Ascending aorta (tissue), 2 donors: Measurements from ENCODE around the gene FUCA1. TPM values are rescaled to one million over a fixed set of nuclear protein-coding genes. Genes with fewer than 3 reads are reported as not detected.
"Not testable (repeated sequence)": the region's sequence is repeated elsewhere in the genome, so short reads cannot be mapped to it uniquely, and the experiment has no call there.

ENCODE experiments used
- DNase-seq, 2 donors: peaks; one replicate each; pipeline ENCODE4 v3.0.0-alpha.2; 2019; ENCODE audit warnings: low spot score in 2 of 2
- H3K27ac ChIP-seq, 2 donors: fragments of 200-600 bp; sonication (generic); one replicate each; pipeline ENCODE4 v1.5.1; 2016 to 2017; ENCODE audit warnings: mild to moderate bottlenecking in 1 of 2
- H3K27me3 ChIP-seq: fragments of 200-600 bp; sonication (generic); one replicate; pipeline ENCODE4 v1.5.1; 2017
- H3K36me3 ChIP-seq, 2 donors: fragments of 200-600 bp; sonication (generic); one replicate each; pipeline ENCODE4 v1.5.1; 2016
- H3K4me1 ChIP-seq, 2 donors: fragments of 200-600 bp; sonication (generic); one replicate each; pipeline ENCODE4 v1.5.1; 2016 to 2017; ENCODE audit warnings: mild to moderate bottlenecking in 1 of 2
- H3K4me3 ChIP-seq, 2 donors: fragments of 200-600 bp; sonication (generic); one replicate each; pipeline ENCODE4 v1.5.1; 2016 to 2017; ENCODE audit warnings: mild to moderate bottlenecking in 1 of 2
- H3K9me3 ChIP-seq, 2 donors: fragments of 200-600 bp; sonication (generic); one replicate each; pipeline ENCODE4 v1.5.1; 2016
- intact Hi-C: fragments of 100-400 bp; cut with DNase I; formaldehyde crosslinking; loops from one replicate; pipeline ENCODE4 v1.15.1; 2023
- total RNA-seq: library from RNA; depleted of rRNA; stranded (reverse); fragments of >200 nt; gene quantifications from one replicate; pipeline ENCODE4 v1.1.0, GENCODE V29; 2016
- TF ChIP-seq, protein P1 (sequence below), 3 experiments: fragments of 200-600 bp in 2 of 3; fragments of 450-650 bp in 1 of 3; sonication (generic) in 2 of 3; IDR thresholded peaks; one replicate each; pipeline ENCODE4 v1.5.1; 2016 to 2019; ENCODE audit warnings: antibody characterized with exemption in 3 of 3, mild to moderate bottlenecking in 1 of 3, moderate library complexity in 1 of 3

The FUCA1 gene
- total RNA-seq, 1 donor from 2014 or later: 11.1 TPM

DNA sequence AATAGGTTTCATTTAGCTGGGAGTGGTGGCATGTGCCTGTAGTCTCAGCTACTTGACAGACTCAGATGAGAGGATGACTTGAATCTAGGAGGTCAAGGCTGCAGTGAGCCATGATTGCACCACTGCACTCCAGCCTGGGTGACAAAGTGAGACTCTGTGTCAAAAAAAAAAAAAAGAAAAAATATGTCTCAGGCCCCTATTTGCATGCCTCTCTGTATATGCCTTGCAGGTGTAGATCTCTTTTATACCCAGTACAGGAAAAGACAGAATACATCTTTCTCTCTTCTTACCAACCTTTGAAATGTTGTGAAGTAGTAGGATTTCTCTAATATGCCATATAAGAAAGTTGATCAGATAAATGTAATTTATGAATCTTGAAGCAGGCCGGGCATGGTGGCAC lies 38.6 kb upstream of the FUCA1 start:
- no peaks in the 10 kb centered on the region for H3K36me3 ChIP-seq
- H3K27me3 ChIP-seq: no peaks in the 10 kb centered on the region
- no peaks in the 10 kb centered on the region for H3K4me1 ChIP-seq
- H3K27ac ChIP-seq: no peak overlapping the region
- no peaks in the 10 kb centered on the region for H3K9me3 ChIP-seq
- intact Hi-C loops: no loop called here
- H3K4me3 ChIP-seq: no peak overlapping the region
- DNase-seq: no peak
- TF ChIP-seq, protein P1, sequence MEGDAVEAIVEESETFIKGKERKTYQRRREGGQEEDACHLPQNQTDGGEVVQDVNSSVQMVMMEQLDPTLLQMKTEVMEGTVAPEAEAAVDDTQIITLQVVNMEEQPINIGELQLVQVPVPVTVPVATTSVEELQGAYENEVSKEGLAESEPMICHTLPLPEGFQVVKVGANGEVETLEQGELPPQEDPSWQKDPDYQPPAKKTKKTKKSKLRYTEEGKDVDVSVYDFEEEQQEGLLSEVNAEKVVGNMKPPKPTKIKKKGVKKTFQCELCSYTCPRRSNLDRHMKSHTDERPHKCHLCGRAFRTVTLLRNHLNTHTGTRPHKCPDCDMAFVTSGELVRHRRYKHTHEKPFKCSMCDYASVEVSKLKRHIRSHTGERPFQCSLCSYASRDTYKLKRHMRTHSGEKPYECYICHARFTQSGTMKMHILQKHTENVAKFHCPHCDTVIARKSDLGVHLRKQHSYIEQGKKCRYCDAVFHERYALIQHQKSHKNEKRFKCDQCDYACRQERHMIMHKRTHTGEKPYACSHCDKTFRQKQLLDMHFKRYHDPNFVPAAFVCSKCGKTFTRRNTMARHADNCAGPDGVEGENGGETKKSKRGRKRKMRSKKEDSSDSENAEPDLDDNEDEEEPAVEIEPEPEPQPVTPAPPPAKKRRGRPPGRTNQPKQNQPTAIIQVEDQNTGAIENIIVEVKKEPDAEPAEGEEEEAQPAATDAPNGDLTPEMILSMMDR (IDR thresholded peaks at IDR 0.05): no peak

DNA sequence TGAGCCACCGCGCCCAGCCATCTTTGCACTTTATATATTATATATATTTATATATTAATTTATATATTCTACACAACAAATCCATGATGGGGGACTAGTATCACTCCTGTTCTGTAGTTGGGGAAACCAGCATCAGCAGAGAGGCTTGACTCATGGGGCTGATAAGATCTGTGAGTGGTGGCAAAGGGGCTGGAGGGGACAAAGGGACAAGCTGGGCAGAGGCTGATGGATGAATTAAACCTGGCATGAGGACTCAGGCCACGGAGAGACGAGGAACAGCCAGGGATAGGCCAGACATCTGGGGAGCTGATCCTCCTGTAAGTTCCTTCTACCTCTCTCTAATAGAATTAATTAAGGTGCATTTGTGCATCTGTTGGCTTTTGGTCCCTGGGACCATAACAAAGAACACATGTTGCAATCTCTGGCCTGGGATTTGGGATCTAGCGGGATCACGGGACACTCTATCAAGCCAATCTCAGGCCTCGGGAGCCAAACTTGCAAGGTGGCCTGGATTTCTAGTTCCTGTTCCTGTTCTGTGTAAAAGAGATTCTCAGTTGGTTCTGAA lies 37.5 kb upstream of the FUCA1 start:
- H3K27ac ChIP-seq: no peak overlapping the region
- no peaks in the 10 kb centered on the region for H3K27me3 ChIP-seq
- no peaks in the 10 kb centered on the region for H3K36me3 ChIP-seq
- H3K9me3 ChIP-seq: no peaks in the 10 kb centered on the region
- intact Hi-C loops: no loop called here
- no peak for DNase-seq
- TF ChIP-seq, protein P1 (IDR thresholded peaks at IDR 0.05): no peak
- no peak overlapping the region for H3K4me3 ChIP-seq
- no peaks in the 10 kb centered on the region for H3K4me1 ChIP-seq

DNA sequence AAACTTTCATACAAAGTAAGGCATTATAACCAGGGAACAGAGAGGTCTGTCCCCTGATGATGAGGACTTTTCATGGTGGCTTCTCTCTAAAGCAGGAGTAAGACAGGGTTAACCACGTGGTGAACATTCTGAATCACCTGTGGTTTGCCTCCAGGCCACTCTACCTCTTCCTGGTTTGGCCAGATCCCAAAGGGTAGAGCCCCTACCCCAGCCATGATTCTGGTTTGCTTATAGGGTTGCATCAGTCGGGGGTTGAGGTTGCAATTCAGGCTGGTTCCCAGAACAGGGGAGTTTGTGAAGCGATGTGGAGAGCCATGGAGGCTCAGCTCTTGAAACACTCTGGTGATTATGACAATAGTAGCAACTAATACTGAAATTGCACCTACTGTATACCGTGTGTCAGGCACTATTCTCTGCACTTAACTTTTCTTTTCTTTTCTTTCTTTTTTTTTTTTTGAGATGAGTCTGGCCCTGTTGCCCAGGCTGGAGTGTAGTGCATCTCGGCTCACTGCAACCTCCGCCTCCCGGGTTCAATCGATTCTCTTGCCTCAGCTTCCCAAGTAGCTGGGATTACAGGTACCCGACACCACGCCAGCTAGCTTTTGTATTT lies 36.8 kb upstream of the FUCA1 start:
- H3K27me3 ChIP-seq: no peaks in the 10 kb centered on the region
- no peak overlapping the region for H3K27ac ChIP-seq
- no peaks in the 10 kb centered on the region for H3K4me1 ChIP-seq
- H3K36me3 ChIP-seq: no peaks in the 10 kb centered on the region
- H3K4me3 ChIP-seq: no peak overlapping the region
- intact Hi-C loops: no loop called here
- TF ChIP-seq, protein P1 (IDR thresholded peaks at IDR 0.05): no peak
- DNase-seq: no peak
- H3K9me3 ChIP-seq: no peaks in the 10 kb centered on the region

DNA sequence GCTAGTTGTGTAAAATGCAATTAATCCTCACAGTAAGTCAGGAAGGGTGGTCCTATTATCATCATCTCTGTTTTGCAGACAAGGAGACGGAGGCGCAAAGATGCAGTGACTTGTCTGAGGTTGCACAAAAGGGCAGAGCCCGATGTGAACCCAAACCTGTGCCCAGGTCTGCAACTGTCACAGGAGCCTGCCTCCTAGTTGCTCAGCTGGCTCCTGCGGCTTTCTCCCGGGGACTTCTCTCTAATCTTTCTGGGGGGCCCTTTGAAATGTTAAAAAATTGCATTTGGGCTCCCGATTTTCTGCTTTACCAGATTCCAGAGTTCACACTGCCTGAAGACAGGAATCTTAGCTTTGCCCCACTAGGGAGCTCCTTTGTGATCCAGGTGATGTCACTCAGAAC lies 35.7 kb upstream of the FUCA1 start:
- H3K27ac ChIP-seq: no peak overlapping the region
- TF ChIP-seq, protein P1 (IDR thresholded peaks at IDR 0.05): no peak
- no peak overlapping the region for H3K4me3 ChIP-seq
- DNase-seq: no peak
- no peaks in the 10 kb centered on the region for H3K27me3 ChIP-seq
- no peaks in the 10 kb centered on the region for H3K4me1 ChIP-seq
- no peaks in the 10 kb centered on the region for H3K9me3 ChIP-seq
- no peaks in the 10 kb centered on the region for H3K36me3 ChIP-seq
- intact Hi-C loops: no loop called here

DNA sequence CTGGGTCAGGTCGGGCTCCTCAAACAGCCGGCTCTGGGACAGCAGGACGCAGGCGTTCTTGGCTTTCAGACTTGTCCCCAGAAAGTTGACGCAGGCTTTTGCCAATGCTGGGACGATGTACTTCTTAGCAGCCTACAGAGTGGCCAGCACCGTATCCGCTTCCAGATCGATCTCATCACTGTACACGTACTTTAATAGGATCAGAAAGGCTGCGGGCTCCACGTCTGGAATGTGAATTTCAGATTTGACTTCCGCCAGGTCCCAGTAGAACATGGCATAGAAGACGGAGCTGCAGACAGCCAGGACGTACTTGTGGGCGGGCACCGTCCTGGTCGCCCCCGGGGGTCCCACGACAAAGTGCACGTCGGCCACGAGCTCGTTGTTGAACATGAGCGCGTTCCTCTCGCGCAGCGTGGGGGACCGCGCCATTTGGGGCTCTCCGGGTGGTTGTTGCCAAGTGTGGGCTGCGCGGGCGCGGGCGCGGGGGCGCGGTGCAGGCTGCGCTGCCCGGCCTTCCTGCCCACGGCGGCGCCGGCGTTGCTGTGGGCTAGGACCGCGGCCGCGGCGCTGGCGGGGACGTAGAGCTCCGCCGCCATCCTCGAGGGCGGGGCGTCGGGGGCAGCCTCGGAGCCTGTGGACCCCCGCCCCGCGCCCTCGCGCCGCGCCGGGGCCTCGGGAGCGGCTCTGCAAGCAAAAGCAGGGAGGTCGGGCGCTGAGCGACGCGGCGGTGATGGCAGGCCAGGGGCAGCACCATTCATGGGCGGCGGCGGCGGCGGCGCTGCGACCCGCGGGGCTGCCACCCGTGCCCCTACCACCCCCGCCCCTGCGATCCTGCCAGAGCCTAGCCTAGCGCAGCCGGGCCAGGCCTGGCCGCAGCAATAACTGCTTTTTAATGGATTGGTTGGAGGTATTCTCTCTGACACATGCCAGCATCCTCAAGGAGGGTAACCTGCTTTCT lies 34.5 kb upstream of the FUCA1 start:
- no peaks in the 10 kb centered on the region for H3K9me3 ChIP-seq
- intact Hi-C loops: no loop called here
- H3K27me3 ChIP-seq: no peaks in the 10 kb centered on the region
- DNase-seq: no peak
- H3K36me3 ChIP-seq: no peaks in the 10 kb centered on the region
- H3K4me1 ChIP-seq: no peaks in the 10 kb centered on the region
- TF ChIP-seq, protein P1 (IDR thresholded peaks at IDR 0.05): no peak
- peak overlapping the region; percentile 52 to 81 for H3K4me3 ChIP-seq
- H3K27ac ChIP-seq: no peak overlapping the region

DNA sequence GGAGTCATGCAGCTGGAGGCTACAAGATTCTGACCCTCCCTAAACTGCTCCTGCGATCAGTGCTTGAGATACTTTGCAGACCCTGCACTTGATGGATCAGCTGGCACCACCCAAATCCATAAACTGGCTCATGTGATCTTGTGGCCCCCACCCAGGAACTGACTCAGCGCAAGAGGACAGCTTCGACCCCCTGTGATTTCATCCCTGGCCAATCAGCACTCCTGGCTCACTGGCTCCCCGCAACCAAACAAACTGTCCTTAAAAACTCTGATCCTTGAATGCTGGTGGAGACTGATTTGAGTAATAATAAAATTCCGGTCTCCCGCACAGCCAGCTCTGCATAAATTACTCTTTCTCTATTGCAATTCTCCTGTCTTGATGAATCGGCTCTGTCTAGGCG lies 31.9 kb upstream of the FUCA1 start:
- H3K36me3 ChIP-seq, H3K9me3 ChIP-seq, H3K27ac ChIP-seq, H3K4me3 ChIP-seq, DNase-seq, H3K4me1 ChIP-seq, intact Hi-C loops, H3K27me3 ChIP-seq: not testable (repeated sequence)
